HG02588 (cell line): Measurements from ENCODE around the gene NTMT1.

ENCODE experiments used
- ATAC-seq: cut with Tn5 transposase; IDR thresholded peaks from one replicate; pipeline ENCODE4 v1.9.1; 2021; ENCODE audit warnings: mild to moderate bottlenecking, moderate library complexity; ENCODE audit not compliant: unreplicated experiment

NTMT1 gene

GRCh38 chr9:129596541-129597331 lies 29.2 kb upstream of the NTMT1 start:
- no peak for ATAC-seq

GRCh38 chr9:129597355-129598088 lies 28.4 kb upstream of the NTMT1 start:
- no peak for ATAC-seq

- no peak for ATAC-seq
These were observed 27.8 kb upstream of the NTMT1 start for GRCh38 chr9:129598089-129598596.

GRCh38 chr9:129601082-129601674 lies 24.8 kb upstream of the NTMT1 start:
- ATAC-seq, result no peak

GRCh38 chr9:129602598-129603415 lies 23.2 kb upstream of the NTMT1 start:
- ATAC-seq, result no peak

- ATAC-seq, result no peak
These were observed 21.8 kb upstream of the NTMT1 start for GRCh38 chr9:129604056-129604765.

- ATAC-seq, result no peak
These were observed 21.2 kb upstream of the NTMT1 start for GRCh38 chr9:129604766-129605163.

GRCh38 chr9:129606161-129607026 lies 19.6 kb upstream of the NTMT1 start:
- no peak for ATAC-seq

GRCh38 chr9:129607027-129607387 lies 19.0 kb upstream of the NTMT1 start:
- ATAC-seq, result no peak

GRCh38 chr9:129608561-129609481 lies 17.1 kb upstream of the NTMT1 start:
- no peak for ATAC-seq

GRCh38 chr9:129609486-129610212 lies 16.3 kb upstream of the NTMT1 start:
- ATAC-seq, result no peak

GRCh38 chr9:129610213-129610472 lies 15.8 kb upstream of the NTMT1 start:
- ATAC-seq, result no peak

- ATAC-seq, result peak; percentile 60
These were observed 15.3 kb upstream of the NTMT1 start for GRCh38 chr9:129610473-129611306.

GRCh38 chr9:129611307-129611800 lies 14.6 kb upstream of the NTMT1 start:
- no peak for ATAC-seq

GRCh38 chr9:129612123-129612522 lies 13.8 kb upstream of the NTMT1 start:
- no peak for ATAC-seq

GRCh38 chr9:129612815-129613519 lies 13.0 kb upstream of the NTMT1 start:
- ATAC-seq, result no peak
